Measurements from ENCODE around the gene GPR17.

GPR17 gene

DNA sequence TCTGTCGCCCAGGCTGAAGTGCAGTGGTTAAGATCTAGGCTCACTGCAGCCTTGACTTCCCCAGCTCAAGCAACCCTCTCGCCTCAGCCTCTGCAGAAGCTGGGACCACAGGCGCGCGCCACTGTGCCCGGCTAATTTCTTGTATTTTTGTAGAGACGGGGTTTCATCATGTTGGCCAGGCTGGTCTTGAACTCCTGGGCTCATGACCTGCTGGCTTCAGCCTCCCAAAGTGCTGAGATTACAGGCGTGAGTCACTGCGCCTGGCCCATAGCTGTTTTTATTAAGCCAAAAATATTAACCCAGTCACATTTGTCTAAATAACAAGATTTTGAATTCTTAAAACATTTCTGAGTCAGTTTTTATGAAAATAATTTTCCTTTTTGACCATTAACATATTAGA, 49.0 kb downstream of the GPR17 start:
- no peak for DNase-seq (ENCODE audit: low spot score)
- TF ChIP-seq, protein P1, sequence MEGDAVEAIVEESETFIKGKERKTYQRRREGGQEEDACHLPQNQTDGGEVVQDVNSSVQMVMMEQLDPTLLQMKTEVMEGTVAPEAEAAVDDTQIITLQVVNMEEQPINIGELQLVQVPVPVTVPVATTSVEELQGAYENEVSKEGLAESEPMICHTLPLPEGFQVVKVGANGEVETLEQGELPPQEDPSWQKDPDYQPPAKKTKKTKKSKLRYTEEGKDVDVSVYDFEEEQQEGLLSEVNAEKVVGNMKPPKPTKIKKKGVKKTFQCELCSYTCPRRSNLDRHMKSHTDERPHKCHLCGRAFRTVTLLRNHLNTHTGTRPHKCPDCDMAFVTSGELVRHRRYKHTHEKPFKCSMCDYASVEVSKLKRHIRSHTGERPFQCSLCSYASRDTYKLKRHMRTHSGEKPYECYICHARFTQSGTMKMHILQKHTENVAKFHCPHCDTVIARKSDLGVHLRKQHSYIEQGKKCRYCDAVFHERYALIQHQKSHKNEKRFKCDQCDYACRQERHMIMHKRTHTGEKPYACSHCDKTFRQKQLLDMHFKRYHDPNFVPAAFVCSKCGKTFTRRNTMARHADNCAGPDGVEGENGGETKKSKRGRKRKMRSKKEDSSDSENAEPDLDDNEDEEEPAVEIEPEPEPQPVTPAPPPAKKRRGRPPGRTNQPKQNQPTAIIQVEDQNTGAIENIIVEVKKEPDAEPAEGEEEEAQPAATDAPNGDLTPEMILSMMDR (IDR thresholded peaks at IDR 0.05; ENCODE audit: extremely low read depth, insufficient read depth, missing control alignments) = no peak
- in situ Hi-C loops (cut with MboI; ENCODE audit: low pct_unique_long_range_greater_than_20kb, low sequenced_read_pairs, unreplicated experiment) = no loop called here

DNA sequence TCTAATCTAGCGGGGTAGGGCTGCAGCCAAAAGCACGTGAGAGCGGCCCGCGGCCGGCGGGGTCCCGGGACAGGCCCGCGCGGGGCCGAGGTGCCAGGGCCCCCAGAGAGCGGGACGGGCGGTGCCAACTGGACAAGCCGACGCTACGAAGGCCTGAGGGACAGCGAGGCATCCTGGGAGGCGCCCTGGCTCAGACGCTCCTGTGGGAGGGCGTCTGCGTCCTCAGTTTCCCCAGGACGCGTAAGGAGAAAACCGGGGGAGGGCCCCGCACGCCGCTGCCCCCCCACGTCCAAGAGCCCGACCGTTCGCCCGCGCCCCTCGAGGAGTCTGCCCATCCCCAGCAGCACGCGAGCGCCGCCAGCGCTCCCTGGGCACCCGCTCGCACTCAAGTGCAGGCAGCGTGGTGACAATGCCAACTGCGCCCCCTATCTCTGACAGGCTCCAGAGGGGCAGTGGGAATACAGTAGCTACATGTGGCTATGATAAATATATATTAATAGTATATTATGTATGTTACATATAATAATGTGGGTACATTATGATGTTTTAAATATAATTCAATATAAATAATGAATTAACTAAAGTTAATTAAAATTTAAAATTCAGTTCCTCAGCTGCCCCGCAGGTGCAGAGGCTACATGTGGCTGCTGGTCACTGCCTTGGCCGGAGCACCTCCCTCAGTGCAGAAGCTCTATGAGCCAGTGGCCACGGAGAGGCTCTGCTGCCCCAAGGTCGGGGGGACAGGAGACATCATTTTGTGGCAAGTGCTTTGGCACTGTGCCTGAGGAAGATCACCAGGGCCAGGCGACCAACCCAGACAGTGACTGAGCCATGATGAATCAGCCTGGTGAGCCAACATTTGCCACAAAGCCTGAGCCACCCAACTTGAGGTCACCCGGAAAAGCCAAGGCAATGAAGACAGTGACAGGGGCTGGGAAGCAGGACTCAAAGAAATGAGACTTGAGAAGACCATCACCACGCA, 49.8 kb downstream of the GPR17 start:
- in situ Hi-C loops (cut with MboI; ENCODE audit: low pct_unique_long_range_greater_than_20kb, low sequenced_read_pairs, unreplicated experiment) = no loop called here
- peak; percentile 52 for DNase-seq (ENCODE audit: low spot score)
- TF ChIP-seq, protein P1 (IDR thresholded peaks at IDR 0.05; ENCODE audit: extremely low read depth, insufficient read depth, missing control alignments) = peak; percentile 53

DNA sequence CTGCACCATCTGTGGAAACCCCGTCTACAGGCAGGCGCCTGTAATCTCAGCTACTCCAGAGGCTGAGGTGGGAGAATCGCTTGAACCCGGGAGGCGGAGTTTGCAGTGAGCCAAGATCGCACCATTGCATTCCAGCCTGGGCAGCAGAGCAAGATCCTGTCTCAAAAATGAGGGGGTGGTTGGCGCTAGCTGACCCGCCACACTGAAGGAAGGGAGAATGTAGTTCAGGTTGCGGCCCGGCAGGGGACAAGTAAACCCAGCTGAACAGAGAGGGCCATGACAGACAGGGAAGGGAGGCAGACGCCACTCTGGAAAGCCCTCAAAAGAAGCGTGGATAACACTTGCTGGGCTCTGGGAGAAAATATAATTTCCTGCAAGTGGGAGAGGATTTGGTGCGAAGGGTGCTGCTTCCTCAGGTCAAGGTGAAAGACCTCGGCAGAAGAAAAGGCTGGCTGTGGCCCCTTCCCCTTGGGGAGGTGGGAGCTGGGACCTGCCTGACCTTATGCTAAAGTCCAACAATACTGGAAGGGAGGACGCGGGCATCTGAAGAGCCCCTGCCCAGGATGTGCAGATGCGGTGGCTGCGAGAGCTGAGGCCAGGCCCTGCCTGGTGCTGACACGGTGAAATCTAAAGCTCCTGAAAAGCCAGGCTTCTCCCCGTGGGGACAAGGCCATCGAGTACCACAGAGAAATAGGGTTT, 51.7 kb downstream of the GPR17 start:
- TF ChIP-seq, protein P1 (IDR thresholded peaks at IDR 0.05; ENCODE audit: extremely low read depth, insufficient read depth, missing control alignments) = no peak
- in situ Hi-C loops (cut with MboI; ENCODE audit: low pct_unique_long_range_greater_than_20kb, low sequenced_read_pairs, unreplicated experiment) = no loop called here
- DNase-seq (ENCODE audit: low spot score) = no peak

DNA sequence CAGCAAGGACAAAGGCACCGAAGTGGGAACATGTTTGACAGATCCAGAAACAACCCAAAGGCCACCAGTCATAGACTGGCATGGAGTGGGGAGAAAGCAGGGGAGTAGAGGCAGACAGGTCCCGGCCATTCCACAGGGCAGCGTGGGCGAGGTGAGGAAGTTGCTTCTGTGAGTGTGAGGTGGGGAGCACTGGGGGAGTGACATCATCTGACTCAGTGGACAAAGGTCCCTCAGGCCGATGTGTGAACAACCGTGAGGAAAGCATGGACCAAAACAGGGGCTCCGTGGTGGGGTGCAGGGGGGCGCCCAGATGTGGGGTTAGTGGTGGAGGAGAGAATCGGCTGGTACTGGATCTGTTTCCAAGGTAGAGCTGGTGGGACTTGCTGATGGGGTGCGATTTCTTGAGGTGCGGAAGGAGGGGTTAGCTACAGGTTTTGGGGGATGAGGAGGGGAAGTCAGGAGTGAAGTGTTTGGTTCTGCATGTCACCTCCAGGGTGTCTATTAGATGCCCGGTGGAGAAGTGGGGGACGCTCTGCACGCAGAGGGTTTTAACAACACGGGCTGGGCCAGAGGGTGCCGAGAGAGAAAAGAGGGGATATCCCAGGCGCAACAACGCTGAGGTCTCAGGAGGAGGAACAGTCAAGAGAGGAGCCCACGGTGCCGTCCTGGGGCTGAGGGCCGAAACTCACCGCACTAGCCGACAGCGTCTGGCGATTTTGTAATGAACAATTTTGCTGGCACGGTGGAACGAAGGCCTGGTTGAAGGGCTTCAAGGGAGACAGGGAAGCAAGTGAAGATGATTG, 52.8 kb downstream of the GPR17 start:
- in situ Hi-C loops (cut with MboI; ENCODE audit: low pct_unique_long_range_greater_than_20kb, low sequenced_read_pairs, unreplicated experiment) = no loop called here
- TF ChIP-seq, protein P1 (IDR thresholded peaks at IDR 0.05; ENCODE audit: extremely low read depth, insufficient read depth, missing control alignments) = no peak
- no peak for DNase-seq (ENCODE audit: low spot score)

DNA sequence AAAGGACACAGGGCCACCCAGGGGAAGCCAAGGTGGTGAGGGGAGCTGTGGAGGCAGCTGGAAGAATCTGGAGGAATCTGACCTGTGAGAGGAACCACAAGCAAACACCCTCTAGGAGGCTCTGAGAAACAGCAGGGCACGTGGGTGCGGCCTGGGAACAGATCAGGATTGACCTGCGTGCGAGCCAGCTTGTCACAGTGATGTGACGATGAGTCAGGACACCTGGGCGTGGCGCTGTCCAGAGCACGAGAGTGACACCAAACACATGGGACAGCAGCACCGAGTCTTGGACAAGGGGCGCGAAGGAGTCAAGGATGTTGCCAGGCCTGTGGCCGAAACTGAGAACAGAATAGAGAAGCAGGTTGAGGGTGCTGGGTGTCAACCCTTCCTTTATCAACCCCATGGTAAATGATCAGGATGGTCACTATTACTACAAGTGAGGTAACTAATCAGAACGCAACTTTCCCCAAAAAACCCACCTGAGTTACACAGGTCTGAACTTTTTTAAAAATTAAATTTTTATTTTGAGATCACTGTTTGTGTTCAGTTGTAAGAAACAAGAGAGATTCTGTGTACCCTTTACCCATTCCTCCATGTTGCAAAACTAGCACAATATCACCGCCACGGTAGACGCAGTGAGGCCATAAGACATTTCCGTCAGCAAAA, 54.7 kb downstream of the GPR17 start:
- DNase-seq (ENCODE audit: low spot score) = peak; percentile 70
- TF ChIP-seq, protein P1 (IDR thresholded peaks at IDR 0.05; ENCODE audit: extremely low read depth, insufficient read depth, missing control alignments) = no peak
- in situ Hi-C loops (cut with MboI; ENCODE audit: low pct_unique_long_range_greater_than_20kb, low sequenced_read_pairs, unreplicated experiment) = no loop called here

Measured in GM13977 (cell line).